GM06990 (cell line): ENCODE data around the gene CACNB4.
A peak's percentile ranks its signal among the peaks of the same experiment; 100 is the strongest.

Experiments
- DNase-seq: peaks from one replicate; pipeline ENCODE4 v3.0.0-alpha.2; 2011; ENCODE audit not compliant: insufficient read length; ENCODE audit errors: extremely low read depth
- H3K27me3 ChIP-seq: replicated peaks from 2 replicates; pipeline ENCODE4 v1.6.0; 2011; ENCODE audit warnings: low read length; ENCODE audit not compliant: control insufficient read depth, insufficient read depth
- H3K36me3 ChIP-seq: 2 replicates; pipeline ENCODE4 v1.5.1; 2011; ENCODE audit warnings: low read length; ENCODE audit not compliant: control insufficient read depth, insufficient read depth
- H3K4me3 ChIP-seq: replicated peaks from 2 replicates; pipeline ENCODE4 v1.5.1; 2011; ENCODE audit warnings: low read depth, mild to moderate bottlenecking, control low read depth, low read length
- CTCF ChIP-seq: IDR thresholded peaks from 2 replicates; pipeline ENCODE4 v1.5.1; 2011; ENCODE audit warnings: low read length, control low read depth, mild to moderate bottlenecking, inconsistent platforms; ENCODE audit not compliant: insufficient read depth, poor library complexity, severe bottlenecking

The CACNB4 gene

GRCh38 chr2:152042636-152043615 is 55.9 kb downstream of the CACNB4 start:
- no peaks in the 10 kb centered on the region for H3K27me3 ChIP-seq
- no peak for TF ChIP-seq CTCF
- no peak for DNase-seq
- no peaks in the 10 kb centered on the region for H3K36me3 ChIP-seq
- H3K4me3 ChIP-seq, result no peak overlapping the region; the same call in 1 of the 2 replicates

- Histone ChIP-seq H3K36me3 (no peaks in the 10 kb centered on the region), H3K4me3 (no peak overlapping the region), H3K27me3 (no peaks in the 10 kb centered on the region)
- no peak for TF ChIP-seq CTCF
- no peak for DNase-seq
These were observed 60.3 kb downstream of the CACNB4 start for GRCh38 chr2:152038441-152038958.

- TF ChIP-seq CTCF, result no peak
- no peak overlapping the region for H3K4me3 ChIP-seq
- no peaks in the 10 kb centered on the region for H3K36me3 ChIP-seq
- DNase-seq, result no peak
- no peaks in the 10 kb centered on the region for H3K27me3 ChIP-seq
These were observed 61.0 kb downstream of the CACNB4 start for GRCh38 chr2:152037743-152038435.

GRCh38 chr2:152036611-152037469 is 62.0 kb downstream of the CACNB4 start:
- Histone ChIP-seq H3K36me3 (no peaks in the 10 kb centered on the region), H3K4me3 (no peak overlapping the region), H3K27me3 (no peaks in the 10 kb centered on the region)
- no peak for DNase-seq
- TF ChIP-seq CTCF, result peak; percentile 68

- Histone ChIP-seq H3K27me3 (no peaks in the 10 kb centered on the region), H3K36me3 (no peaks in the 10 kb centered on the region), H3K4me3 (no peak overlapping the region)
- no peak for DNase-seq
- no peak for TF ChIP-seq CTCF
These were observed 64.5 kb downstream of the CACNB4 start for GRCh38 chr2:152034257-152034801.
